HG02943 (cell line): ENCODE data around the gene KIF23.

Experiments used
- ATAC-seq: cut with Tn5 transposase; IDR thresholded peaks from one replicate; pipeline ENCODE4 v1.9.1; 2021; ENCODE audit warnings: mild to moderate bottlenecking, low read depth, moderate library complexity; ENCODE audit not compliant: unreplicated experiment

KIF23 gene

DNA sequence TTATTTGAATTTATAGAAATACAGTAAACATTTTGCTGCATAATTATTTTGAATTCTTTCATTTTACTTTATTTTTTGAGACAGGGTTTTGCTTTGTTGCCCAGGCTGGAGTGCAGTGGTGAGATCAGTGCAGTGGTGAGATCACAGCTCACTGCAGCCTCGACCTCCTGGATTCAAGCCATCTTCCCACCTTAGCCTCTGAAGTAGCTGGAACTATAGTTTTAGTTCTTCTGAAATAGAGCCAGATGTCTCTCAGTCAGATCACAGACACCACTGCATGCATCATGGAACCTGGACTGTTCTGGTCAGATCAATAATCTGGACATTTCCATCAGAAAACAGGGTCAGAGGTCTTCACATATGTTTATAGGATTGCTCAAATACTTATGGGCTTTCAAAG is 46.3 kb downstream of the KIF23 start:
- no peak for ATAC-seq

GRCh38 chr15:69462030-69462492 is 47.9 kb downstream of the KIF23 start:
- ATAC-seq, result no peak

- peak; percentile 86 for ATAC-seq
These were observed 48.5 kb downstream of the KIF23 start for GRCh38 chr15:69462493-69463181.

- no peak for ATAC-seq
These were observed 49.1 kb downstream of the KIF23 start for GRCh38 chr15:69463182-69463756.

DNA sequence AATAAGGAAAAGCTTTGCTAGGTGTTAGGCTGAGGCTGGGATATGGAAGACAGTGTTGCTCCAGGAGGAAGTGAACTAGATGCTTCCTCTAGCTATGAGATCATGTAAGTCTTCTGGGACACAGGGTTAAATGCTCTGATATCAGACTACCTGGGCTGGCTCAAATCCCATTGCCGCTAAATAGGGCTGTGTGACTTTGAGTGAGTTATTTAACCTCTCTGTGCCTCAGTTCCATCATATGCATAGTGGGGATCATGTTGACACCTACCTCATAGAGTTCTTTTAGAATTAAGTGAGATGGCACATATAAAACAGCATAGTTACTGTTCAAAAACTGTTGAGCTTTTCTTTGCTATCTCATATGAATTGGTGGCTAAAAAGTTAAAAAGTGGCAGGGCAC is 51.1 kb downstream of the KIF23 start:
- ATAC-seq, result no peak

- ATAC-seq, result no peak
These were observed 52.6 kb downstream of the KIF23 start for GRCh38 chr15:69466733-69467132.

GRCh38 chr15:69467636-69468035 is 53.5 kb downstream of the KIF23 start:
- ATAC-seq, result no peak

DNA sequence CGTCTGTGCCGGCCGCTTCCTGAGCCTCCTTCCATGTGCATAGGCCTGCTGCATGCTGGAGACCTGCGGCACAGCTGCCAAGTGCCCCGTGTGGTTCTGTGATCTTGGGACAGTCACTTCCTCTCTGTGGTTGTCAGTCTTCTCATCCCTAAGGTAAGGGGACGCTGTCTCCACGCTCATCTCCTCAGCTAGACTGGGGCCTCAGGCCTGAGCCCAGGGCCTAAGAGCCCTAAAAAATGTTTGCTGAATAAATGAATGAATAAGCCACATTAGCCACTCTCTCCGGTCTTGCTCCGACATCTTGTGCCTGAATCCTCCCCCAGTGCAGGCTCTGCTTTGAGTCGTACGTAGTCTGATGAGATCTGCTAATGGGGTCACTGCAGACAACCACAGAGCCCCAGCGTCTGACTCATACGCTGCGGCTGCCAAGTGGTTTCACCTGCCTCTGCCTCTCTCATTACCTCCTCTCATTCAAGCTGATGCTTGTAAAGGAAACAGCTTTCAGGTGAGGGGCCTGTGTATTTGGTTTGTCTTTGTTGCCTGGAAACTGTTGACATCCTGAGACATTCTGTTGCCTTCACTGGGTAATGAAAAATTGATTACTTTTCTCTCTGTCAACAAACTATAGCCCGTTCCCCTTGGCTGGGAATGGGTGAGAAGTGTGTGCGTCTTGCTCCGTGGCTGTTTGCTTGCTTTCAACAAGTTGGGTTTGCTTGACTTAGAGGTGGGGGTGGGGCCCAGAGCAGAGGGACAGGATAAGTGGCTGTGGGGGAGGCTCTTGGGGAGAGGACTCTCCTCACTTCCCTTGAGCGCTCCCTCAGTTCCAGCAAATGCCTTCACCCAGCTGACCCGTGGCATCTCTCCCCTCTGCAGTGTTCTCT is 54.3 kb downstream of the KIF23 start:
- ATAC-seq, result no peak

- no peak for ATAC-seq
These were observed 55.5 kb downstream of the KIF23 start for GRCh38 chr15:69469467-69470201.

DNA sequence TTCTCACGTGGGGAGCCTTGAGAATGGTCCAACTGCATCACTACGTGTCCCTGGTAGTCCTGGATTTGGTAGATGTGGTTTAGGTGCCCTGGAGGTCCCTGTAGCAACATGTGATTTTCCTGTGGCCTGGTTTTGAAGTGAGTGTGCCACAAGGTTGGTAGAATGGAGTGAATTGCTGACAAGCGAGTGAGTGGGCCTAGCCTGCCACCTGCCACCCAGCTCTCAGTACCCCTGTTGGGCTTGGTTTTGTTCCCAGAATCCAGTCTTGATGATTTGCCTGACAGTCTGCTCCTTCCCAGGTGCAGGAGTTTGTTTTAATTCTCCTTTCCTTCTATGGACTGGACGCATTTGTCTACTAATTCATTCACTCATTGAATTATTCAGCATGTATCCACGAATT is 57.9 kb downstream of the KIF23 start:
- no peak for ATAC-seq

DNA sequence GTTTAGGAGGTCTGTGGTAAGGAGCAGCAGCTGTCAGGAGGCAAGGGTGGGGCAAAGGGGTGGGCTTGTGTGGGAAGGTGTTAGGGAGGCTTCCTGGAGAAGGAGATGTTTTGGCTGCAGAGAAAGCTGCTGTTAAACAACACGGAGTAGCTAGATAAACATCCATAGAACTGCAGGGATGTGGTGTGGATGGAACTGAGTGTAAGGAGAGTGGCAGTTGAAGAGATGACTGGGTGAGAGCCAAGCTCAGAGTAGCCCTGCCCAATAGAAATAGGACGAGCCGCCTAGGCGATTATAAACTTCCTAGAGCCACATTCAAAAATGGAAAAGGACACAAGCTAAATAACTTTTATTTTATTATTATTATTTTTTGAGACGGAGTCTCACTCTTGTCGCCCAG is 58.4 kb downstream of the KIF23 start:
- no peak for ATAC-seq

- ATAC-seq, result no peak
These were observed 60.1 kb downstream of the KIF23 start for GRCh38 chr15:69474291-69474690.

DNA sequence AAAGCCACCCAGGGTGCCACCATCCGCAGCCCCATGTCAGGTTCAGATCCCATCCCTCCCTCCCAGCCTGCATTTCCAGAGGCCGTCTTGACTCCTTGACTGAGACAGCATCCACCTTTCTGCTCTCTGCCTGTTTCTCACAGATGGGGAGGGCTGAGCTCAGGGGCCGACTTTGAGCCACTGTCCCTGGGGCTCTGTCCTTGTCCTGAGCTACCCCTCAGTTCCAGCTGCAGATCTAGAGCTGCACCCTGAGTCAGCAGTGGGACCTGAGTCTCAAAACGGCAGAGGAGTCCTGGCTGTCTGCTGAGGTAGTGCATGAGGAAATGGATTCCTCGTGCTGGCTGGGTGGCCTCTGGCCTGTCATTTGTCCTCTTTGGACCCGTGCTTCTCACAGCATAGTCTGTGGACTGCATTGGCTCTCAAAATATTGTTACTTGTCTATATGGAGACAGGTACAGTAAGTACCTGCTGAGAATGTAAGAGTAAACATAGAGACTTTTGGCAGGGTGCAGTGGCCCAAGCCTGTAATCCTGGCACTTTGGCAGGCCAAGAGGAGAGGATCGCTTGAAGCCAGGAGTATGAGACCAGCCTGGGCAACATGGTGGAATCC is 60.8 kb downstream of the KIF23 start:
- no peak for ATAC-seq

- no peak for ATAC-seq
These were observed 61.7 kb downstream of the KIF23 start for GRCh38 chr15:69475769-69476358.

DNA sequence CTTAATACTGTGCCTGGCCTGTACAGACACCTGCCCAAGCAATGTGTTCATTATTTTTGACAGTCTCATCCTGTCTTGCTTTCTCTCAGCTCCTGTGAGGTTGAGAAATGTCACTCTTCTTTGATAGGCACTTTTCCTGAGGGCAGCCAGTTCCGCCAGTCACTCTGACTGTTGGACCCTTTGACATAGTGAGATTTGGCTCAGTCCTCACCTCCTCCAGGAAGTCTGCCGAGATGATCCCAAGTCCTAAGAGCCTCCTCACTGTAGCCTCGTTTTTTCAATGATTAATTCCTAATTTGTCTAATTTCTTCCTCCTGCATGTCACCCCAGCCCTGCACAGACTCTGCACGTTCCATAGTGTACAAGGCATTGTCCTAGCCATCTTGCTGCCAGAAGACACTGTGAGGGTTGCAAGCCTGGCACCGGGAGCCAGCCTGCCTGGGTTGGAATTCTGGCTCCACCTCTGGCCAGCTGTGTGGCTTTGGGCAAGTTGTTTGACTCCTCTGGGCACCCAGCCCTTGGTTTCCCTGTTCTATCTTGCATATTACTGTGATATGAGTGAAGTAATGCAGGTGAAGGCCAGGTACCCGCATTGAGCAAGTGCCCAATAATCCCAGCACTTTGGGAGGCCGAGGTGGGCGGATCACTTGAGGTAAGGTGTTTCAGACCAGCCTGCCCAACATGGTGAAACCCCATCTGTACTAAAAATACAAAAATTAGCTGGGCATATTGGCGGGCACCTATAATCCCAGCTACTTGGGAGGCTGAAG is 62.7 kb downstream of the KIF23 start:
- ATAC-seq, result no peak

DNA sequence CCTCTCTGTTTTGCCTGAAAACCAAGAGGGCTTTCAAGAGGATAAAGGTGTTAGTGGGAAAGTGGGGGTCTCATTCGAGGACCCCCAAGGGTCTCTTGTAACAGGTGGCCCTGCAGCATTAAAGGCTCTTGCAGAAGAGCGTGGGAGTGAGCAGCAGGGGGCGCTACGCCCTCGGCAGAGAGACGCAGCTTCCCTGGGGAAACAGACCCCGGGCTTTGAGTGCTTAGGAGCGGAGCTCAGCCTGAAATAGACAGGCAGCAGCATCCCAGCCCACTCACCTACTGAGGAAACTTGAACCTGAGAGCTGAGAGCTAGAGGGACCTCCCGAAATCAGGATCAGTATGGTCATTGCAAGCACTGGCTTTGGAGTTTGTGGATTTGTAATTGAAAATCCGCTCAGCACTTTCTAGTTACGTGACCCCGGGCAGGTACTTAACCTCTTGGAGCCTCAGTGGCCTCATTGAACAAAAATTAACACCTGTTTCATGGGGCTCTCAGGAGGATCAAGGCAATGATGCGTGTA is 64.2 kb downstream of the KIF23 start:
- no peak for ATAC-seq

GRCh38 chr15:69479081-69479480 is 64.9 kb downstream of the KIF23 start:
- no peak for ATAC-seq

- no peak for ATAC-seq
These were observed 65.8 kb downstream of the KIF23 start for GRCh38 chr15:69479971-69480370.

DNA sequence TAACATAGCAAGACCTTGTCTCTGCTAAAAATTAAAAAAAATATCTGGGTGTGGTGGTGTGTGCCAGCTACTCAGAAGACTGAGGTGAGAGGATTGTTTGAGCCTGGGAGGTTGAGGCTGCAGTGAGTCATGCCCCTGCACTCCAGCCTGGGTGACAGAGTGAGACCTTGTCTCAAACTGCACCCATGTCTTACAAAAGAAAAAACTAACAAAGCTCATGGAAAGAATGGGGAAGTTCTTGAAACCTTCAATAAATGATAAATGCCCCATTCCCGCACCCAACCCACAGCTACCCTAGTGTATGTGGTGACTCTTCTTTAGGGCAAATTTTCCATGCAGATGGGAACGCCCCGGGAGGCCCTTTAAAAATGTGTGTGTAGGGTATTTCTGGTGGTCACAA is 66.8 kb downstream of the KIF23 start:
- ATAC-seq, result no peak
